ENCODE data around the gene C1QL1.

DNA sequence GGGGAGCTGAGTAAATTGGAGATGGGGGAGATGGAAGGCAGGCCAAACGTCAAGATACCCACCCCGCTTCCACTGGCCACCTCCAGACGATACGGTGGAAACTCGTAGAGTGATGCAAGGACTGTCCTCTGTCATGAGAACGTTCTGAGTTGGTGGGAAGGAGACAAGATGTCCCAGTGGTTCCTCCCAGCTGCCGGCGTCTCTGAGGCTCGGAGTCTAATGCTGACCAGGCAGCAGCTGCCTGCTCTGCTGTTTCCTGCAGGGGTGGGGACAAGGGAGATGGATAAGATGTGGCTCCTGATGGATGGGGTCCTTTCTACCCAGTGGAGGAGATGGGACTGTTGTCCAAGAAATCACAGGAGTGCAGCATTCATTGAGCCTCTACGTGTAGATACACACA lies 28.2 kb upstream of the C1QL1 start:
- TF ChIP-seq, protein P1, sequence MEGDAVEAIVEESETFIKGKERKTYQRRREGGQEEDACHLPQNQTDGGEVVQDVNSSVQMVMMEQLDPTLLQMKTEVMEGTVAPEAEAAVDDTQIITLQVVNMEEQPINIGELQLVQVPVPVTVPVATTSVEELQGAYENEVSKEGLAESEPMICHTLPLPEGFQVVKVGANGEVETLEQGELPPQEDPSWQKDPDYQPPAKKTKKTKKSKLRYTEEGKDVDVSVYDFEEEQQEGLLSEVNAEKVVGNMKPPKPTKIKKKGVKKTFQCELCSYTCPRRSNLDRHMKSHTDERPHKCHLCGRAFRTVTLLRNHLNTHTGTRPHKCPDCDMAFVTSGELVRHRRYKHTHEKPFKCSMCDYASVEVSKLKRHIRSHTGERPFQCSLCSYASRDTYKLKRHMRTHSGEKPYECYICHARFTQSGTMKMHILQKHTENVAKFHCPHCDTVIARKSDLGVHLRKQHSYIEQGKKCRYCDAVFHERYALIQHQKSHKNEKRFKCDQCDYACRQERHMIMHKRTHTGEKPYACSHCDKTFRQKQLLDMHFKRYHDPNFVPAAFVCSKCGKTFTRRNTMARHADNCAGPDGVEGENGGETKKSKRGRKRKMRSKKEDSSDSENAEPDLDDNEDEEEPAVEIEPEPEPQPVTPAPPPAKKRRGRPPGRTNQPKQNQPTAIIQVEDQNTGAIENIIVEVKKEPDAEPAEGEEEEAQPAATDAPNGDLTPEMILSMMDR (IDR thresholded peaks at IDR 0.05; ENCODE audit: poor library complexity) = no peak
- TF ChIP-seq EZH2 (IDR thresholded peaks at IDR 0.05; ENCODE audit: borderline replicate concordance) = no peak
